ENCODE results near the gene EFNA3.
A peak's percentile ranks its signal among the peaks of the same experiment; 100 is the strongest.

The EFNA3 gene

GRCh38 chr1:155083052-155083541 is 4.5 kb downstream of the EFNA3 start:
- no peak overlapping the region for H3K27ac ChIP-seq (ENCODE audit: extremely low read depth, low read depth, low read length)
- H3K36me3 ChIP-seq (ENCODE audit: control insufficient read depth in 2 of 2, insufficient read depth in 1 of 2, low read length in 2 of 2) = no peaks in the 10 kb centered on the region
- no peaks in the 10 kb centered on the region for H3K9me3 ChIP-seq (ENCODE audit: control insufficient read depth, insufficient read depth, low read depth, low read length)
- peaks cover 16% of the 10 kb centered on the region for H3K4me1 ChIP-seq (ENCODE audit: control insufficient read depth, insufficient read depth, low read length)
- H3K4me3 ChIP-seq (ENCODE audit: low read depth, low read length) = no peak overlapping the region
- TF ChIP-seq REST (tag by site-specific recombination; IDR thresholded peaks at IDR 0.05) (no peak), ZNF629 (tag by site-specific recombination; IDR thresholded peaks at IDR 0.05) (no peak), SCRT2 (tag by site-specific recombination; IDR thresholded peaks at IDR 0.05) (peak; percentile 58; the same call in 1 of the 2 replicates), SP3 (tag by site-specific recombination; IDR thresholded peaks at IDR 0.05) (peak; percentile 25; the same call in 1 of the 2 replicates), ZBTB8A (tag by site-specific recombination; IDR thresholded peaks at IDR 0.05) (no peak), ZNF292 (tag by site-specific recombination; IDR thresholded peaks at IDR 0.05; ENCODE audit: borderline replicate concordance, low read depth) (no peak), ZBTB1 (tag by site-specific recombination; IDR thresholded peaks at IDR 0.05) (no peak), KLF1 (tag by site-specific recombination; IDR thresholded peaks at IDR 0.05) (peak; percentile 96), ZNF555 (tag by site-specific recombination; conservative IDR thresholded peaks at IDR 0.05) (no peak), GFI1B (tag by site-specific recombination; IDR thresholded peaks at IDR 0.05) (no peak), ZNF670 (tag by site-specific recombination; IDR thresholded peaks at IDR 0.05; ENCODE audit: low read depth) (no peak), BCL11B (tag by site-specific recombination; IDR thresholded peaks at IDR 0.05; ENCODE audit: low read depth) (no peak), ZNF658 (tag by site-specific recombination; IDR thresholded peaks at IDR 0.05) (no peak)
- ChIA-PET POLR2A (interaction anchor here (0.7 kb wide), 1 partner anchor 1456 kb away, joined by 5 read pairs; the partner anchor contains the start of gene S100A13), CTCF (interaction anchor here (0.5 to 4.5 kb wide), 6 partner anchors 10 to 84 kb away, joined by 3 to 117 read pairs (median 34); partner anchors contain the start of gene EFNA4)

- ChIA-PET POLR2A (interaction anchor here (0.6 to 1.6 kb wide), 8 partner anchors 21 to 1090 kb away, joined by 3 to 9 read pairs (median 4); partner anchors contain the start of genes ADAM15, EFNA4 and KRTCAP2), CTCF (interaction anchor here (0.6 to 4.5 kb wide), 24 partner anchors 11 to 524 kb away, joined by 3 to 117 read pairs (median 6); partner anchors contain the start of genes EFNA4, KRTCAP2, PMVK and SLC50A1)
- TF ChIP-seq ZNF692 (tag by site-specific recombination; IDR thresholded peaks at IDR 0.05) (no peak), GLIS2 (tag by site-specific recombination; IDR thresholded peaks at IDR 0.05) (peak; percentile 65; the same call in 1 of the 2 replicates), MZF1 (tag by site-specific recombination; IDR thresholded peaks at IDR 0.05; ENCODE audit: borderline replicate concordance) (peak; percentile 77; the same call in 1 of the 2 replicates), PRDM2 (tag by site-specific recombination; IDR thresholded peaks at IDR 0.05; ENCODE audit: borderline replicate concordance) (peak; percentile 85; the same call in 1 of the 2 replicates), ZBTB21 (tag by site-specific recombination; IDR thresholded peaks at IDR 0.05) (no peak), ZBTB48 (tag by site-specific recombination; IDR thresholded peaks at IDR 0.05) (peak; percentile 14; the same call in 1 of the 2 replicates), ZFHX2 (tag by site-specific recombination; conservative IDR thresholded peaks at IDR 0.05) (peak; percentile 76)
Measured at GRCh38 chr1:155083865-155084721, 5.5 kb downstream of the EFNA3 start.

More at GRCh38 chr1:155083865-155084721, 5.5 kb downstream of the EFNA3 start:
- no peaks in the 10 kb centered on the region for H3K36me3 ChIP-seq (ENCODE audit: control insufficient read depth in 2 of 2, insufficient read depth in 1 of 2, low read length in 2 of 2)
- no peak overlapping the region for H3K27ac ChIP-seq (ENCODE audit: extremely low read depth, low read depth, low read length)
- H3K4me1 ChIP-seq (ENCODE audit: control insufficient read depth, insufficient read depth, low read length) = peaks cover 14% of the 10 kb centered on the region
- no peaks in the 10 kb centered on the region for H3K9me3 ChIP-seq (ENCODE audit: control insufficient read depth, insufficient read depth, low read depth, low read length)
- peak overlapping the region; percentile 37 for H3K4me3 ChIP-seq (ENCODE audit: low read depth, low read length)

All from HEK293 (cell line).